ENCODE data around the gene ACBD4. TPM values are rescaled to one million over a fixed set of nuclear protein-coding genes. Genes with fewer than 3 reads are reported as not detected.
A peak's percentile ranks its signal among the peaks of the same experiment; 100 is the strongest.

ACBD4 gene
- total RNA-seq, 1 donor from 2014 or later: 18.9 TPM

- H3K27ac ChIP-seq: no peak overlapping the region
- intact Hi-C loops (cut with DNase I): no loop called here
- no peaks in the 10 kb centered on the region for H3K27me3 ChIP-seq
Measured at GRCh38 chr17:45164734-45165269, 29.3 kb downstream of the ACBD4 start.

GRCh38 chr17:45168991-45169752 is 33.7 kb downstream of the ACBD4 start:
- Histone ChIP-seq H3K27ac (no peak overlapping the region), H3K27me3 (no peaks in the 10 kb centered on the region), H3K4me1 (peaks cover 41% of the 10 kb centered on the region), H3K9me3 (no peaks in the 10 kb centered on the region), H3K36me3 (peaks cover 0 to 8% of the 10 kb centered on the region in 2 donors), H3K4me3 (no peak overlapping the region)
- no peak for TF ChIP-seq POLR2AphosphoS5 (IDR thresholded peaks at IDR 0.05; ENCODE audit: insufficient read depth in 1 of 2, low read depth in 1 of 2)
- TF ChIP-seq, protein P1, sequence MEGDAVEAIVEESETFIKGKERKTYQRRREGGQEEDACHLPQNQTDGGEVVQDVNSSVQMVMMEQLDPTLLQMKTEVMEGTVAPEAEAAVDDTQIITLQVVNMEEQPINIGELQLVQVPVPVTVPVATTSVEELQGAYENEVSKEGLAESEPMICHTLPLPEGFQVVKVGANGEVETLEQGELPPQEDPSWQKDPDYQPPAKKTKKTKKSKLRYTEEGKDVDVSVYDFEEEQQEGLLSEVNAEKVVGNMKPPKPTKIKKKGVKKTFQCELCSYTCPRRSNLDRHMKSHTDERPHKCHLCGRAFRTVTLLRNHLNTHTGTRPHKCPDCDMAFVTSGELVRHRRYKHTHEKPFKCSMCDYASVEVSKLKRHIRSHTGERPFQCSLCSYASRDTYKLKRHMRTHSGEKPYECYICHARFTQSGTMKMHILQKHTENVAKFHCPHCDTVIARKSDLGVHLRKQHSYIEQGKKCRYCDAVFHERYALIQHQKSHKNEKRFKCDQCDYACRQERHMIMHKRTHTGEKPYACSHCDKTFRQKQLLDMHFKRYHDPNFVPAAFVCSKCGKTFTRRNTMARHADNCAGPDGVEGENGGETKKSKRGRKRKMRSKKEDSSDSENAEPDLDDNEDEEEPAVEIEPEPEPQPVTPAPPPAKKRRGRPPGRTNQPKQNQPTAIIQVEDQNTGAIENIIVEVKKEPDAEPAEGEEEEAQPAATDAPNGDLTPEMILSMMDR (IDR thresholded peaks at IDR 0.05): no peak
- TF ChIP-seq POLR2A (IDR thresholded peaks at IDR 0.05): no peak
- no peak for DNase-seq (ENCODE audit: extremely low spot score in 2 of 2)
- intact Hi-C loops (cut with DNase I): no loop called here

More at GRCh38 chr17:45164734-45165269, 29.3 kb downstream of the ACBD4 start:
- H3K9me3 ChIP-seq: no peaks in the 10 kb centered on the region
- peaks cover 0 to 8% of the 10 kb centered on the region in 2 donors for H3K36me3 ChIP-seq
- peaks cover 23% of the 10 kb centered on the region for H3K4me1 ChIP-seq
- TF ChIP-seq POLR2AphosphoS5 (IDR thresholded peaks at IDR 0.05; ENCODE audit: insufficient read depth in 1 of 2, low read depth in 1 of 2) (no peak), POLR2A (IDR thresholded peaks at IDR 0.05) (no peak)
- TF ChIP-seq, protein P1 (IDR thresholded peaks at IDR 0.05): no peak
- DNase-seq (ENCODE audit: extremely low spot score in 2 of 2): no peak
- H3K4me3 ChIP-seq: no peak overlapping the region

- intact Hi-C loops (cut with DNase I): no loop called here
- H3K27ac ChIP-seq: peak overlapping the region; percentile 98
- no peaks in the 10 kb centered on the region for H3K9me3 ChIP-seq
- H3K27me3 ChIP-seq: no peaks in the 10 kb centered on the region
- TF ChIP-seq POLR2A (IDR thresholded peaks at IDR 0.05) (no peak), POLR2AphosphoS5 (IDR thresholded peaks at IDR 0.05; ENCODE audit: insufficient read depth in 1 of 2, low read depth in 1 of 2) (no peak)
- TF ChIP-seq, protein P1 (IDR thresholded peaks at IDR 0.05): no peak
- DNase-seq (ENCODE audit: extremely low spot score in 2 of 2): no peak
- H3K4me3 ChIP-seq: peak overlapping the region; percentile 40 to 43
- H3K4me1 ChIP-seq: peaks cover 41% of the 10 kb centered on the region
- H3K36me3 ChIP-seq: peaks cover 0 to 8% of the 10 kb centered on the region in 2 donors
Measured at GRCh38 chr17:45170280-45170930, 34.9 kb downstream of the ACBD4 start.

DNA sequence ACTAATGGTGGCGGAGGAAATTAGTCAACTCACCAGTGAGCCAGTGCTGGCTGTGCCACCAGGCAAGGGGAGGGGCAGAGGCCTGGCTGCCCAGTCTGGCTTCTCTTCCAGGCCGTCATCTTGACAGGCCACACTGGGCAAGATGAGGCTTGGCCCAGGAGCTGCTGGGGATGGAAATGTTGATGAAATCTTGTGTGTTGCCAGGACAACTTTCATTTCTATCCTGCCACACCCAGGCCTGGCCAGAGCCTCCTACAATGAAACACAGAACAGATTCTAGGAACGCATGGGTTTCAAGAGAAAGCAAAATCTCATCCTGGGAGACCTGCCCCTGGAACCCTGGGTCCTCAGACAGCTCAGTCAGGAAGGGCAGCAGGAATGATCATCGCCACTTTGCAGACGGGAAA is 35.4 kb downstream of the ACBD4 start:
- TF ChIP-seq POLR2AphosphoS5 (IDR thresholded peaks at IDR 0.05; ENCODE audit: insufficient read depth in 1 of 2, low read depth in 1 of 2): peak; percentile 75 to 76
- TF ChIP-seq, protein P1 (IDR thresholded peaks at IDR 0.05): no peak
- Histone ChIP-seq H3K9me3 (no peaks in the 10 kb centered on the region), H3K27ac (peak overlapping the region; percentile 98), H3K4me1 (peaks cover 42% of the 10 kb centered on the region), H3K27me3 (no peaks in the 10 kb centered on the region), H3K4me3 (peak overlapping the region; percentile 40 to 43), H3K36me3 (peaks cover 0 to 8% of the 10 kb centered on the region in 2 donors)
- peak in 1 of 2 donors; percentile 93 for DNase-seq (ENCODE audit: extremely low spot score in 2 of 2)
- intact Hi-C loops (cut with DNase I): no loop called here

Measured in vagina (tissue), 2 donors.